VCaP (cell line): ENCODE results near the gene KIF21A.
A peak's percentile ranks its signal among the peaks of the same experiment; 100 is the strongest.

ENCODE experiments used
- H3K27ac ChIP-seq: fragments of 450-650 bp; 2 replicates; pipeline ENCODE4 v1.5.1; 2017
- CTCF ChIP-seq: fragments of 450-650 bp; conservative IDR thresholded peaks from 2 replicates; pipeline ENCODE4 v1.5.1; 2017; ENCODE audit warnings: mild to moderate bottlenecking, moderate library complexity

Gene KIF21A

GRCh38 chr12:39368096-39368495 is 74.8 kb downstream of the KIF21A start:
- no peak for TF ChIP-seq CTCF
- no peak overlapping the region for H3K27ac ChIP-seq

GRCh38 chr12:39367494-39367893 is 75.4 kb downstream of the KIF21A start:
- no peak overlapping the region for H3K27ac ChIP-seq
- no peak for TF ChIP-seq CTCF

GRCh38 chr12:39365364-39366001 is 77.4 kb downstream of the KIF21A start:
- H3K27ac ChIP-seq = no peak overlapping the region
- TF ChIP-seq CTCF = peak; percentile 56

GRCh38 chr12:39364196-39364595 is 78.7 kb downstream of the KIF21A start:
- no peak for TF ChIP-seq CTCF
- no peak overlapping the region for H3K27ac ChIP-seq

- no peak for TF ChIP-seq CTCF
- H3K27ac ChIP-seq = no peak overlapping the region
Observed at GRCh38 chr12:39359645-39360044, 83.3 kb downstream of the KIF21A start.

GRCh38 chr12:39357041-39357440 is 85.9 kb downstream of the KIF21A start:
- no peak for TF ChIP-seq CTCF
- no peak overlapping the region for H3K27ac ChIP-seq

- no peak overlapping the region for H3K27ac ChIP-seq
- TF ChIP-seq CTCF = no peak
Observed at GRCh38 chr12:39355841-39356240, 87.1 kb downstream of the KIF21A start.
